Measurements from ENCODE around the gene EPGN.

Gene EPGN

GRCh38 chr4:74319470-74319869, 11.2 kb downstream of the EPGN start:
- peaks cover 3% of the 10 kb centered on the region for H3K4me1 Mint-ChIP-seq (ENCODE audit: low read depth)
- H3K27me3 Mint-ChIP-seq: no peaks in the 10 kb centered on the region
- no peak overlapping the region for H3K4me3 Mint-ChIP-seq
- no peaks in the 10 kb centered on the region for H3K9me3 Mint-ChIP-seq (ENCODE audit: low read depth)
- H3K36me3 Mint-ChIP-seq: no peaks in the 10 kb centered on the region
- H3K27ac Mint-ChIP-seq: no peak overlapping the region

- no peaks in the 10 kb centered on the region for H3K9me3 Mint-ChIP-seq (ENCODE audit: low read depth)
- peaks cover 3% of the 10 kb centered on the region for H3K4me1 Mint-ChIP-seq (ENCODE audit: low read depth)
- H3K27me3 Mint-ChIP-seq: no peaks in the 10 kb centered on the region
- H3K27ac Mint-ChIP-seq: no peak overlapping the region
- H3K4me3 Mint-ChIP-seq: no peak overlapping the region
- no peaks in the 10 kb centered on the region for H3K36me3 Mint-ChIP-seq
Observed at GRCh38 chr4:74320559-74321118, 12.4 kb downstream of the EPGN start.

- no peak overlapping the region for H3K4me3 Mint-ChIP-seq
- no peaks in the 10 kb centered on the region for H3K27me3 Mint-ChIP-seq
- H3K9me3 Mint-ChIP-seq (ENCODE audit: low read depth): no peaks in the 10 kb centered on the region
- no peaks in the 10 kb centered on the region for H3K36me3 Mint-ChIP-seq
- no peak overlapping the region for H3K27ac Mint-ChIP-seq
- H3K4me1 Mint-ChIP-seq (ENCODE audit: low read depth): peaks cover 3% of the 10 kb centered on the region
Observed at GRCh38 chr4:74322301-74322700, 14.0 kb downstream of the EPGN start.

- Mint-ChIP-seq H3K36me3 (no peaks in the 10 kb centered on the region), H3K9me3 (ENCODE audit: low read depth) (no peaks in the 10 kb centered on the region), H3K4me1 (ENCODE audit: low read depth) (peaks cover 3% of the 10 kb centered on the region)
Observed at GRCh38 chr4:74323663-74324062, 15.4 kb downstream of the EPGN start.

GRCh38 chr4:74324262-74324661, 16.0 kb downstream of the EPGN start:
- Mint-ChIP-seq H3K27ac (no peak overlapping the region), H3K9me3 (ENCODE audit: low read depth) (no peaks in the 10 kb centered on the region), H3K27me3 (peaks cover 4% of the 10 kb centered on the region), H3K4me1 (ENCODE audit: low read depth) (peaks cover 3% of the 10 kb centered on the region), H3K36me3 (no peaks in the 10 kb centered on the region), H3K4me3 (no peak overlapping the region)

More at GRCh38 chr4:74323663-74324062, 15.4 kb downstream of the EPGN start:
- Mint-ChIP-seq H3K27me3 (peaks cover 4% of the 10 kb centered on the region), H3K4me3 (no peak overlapping the region), H3K27ac (no peak overlapping the region)

- Mint-ChIP-seq H3K4me1 (ENCODE audit: low read depth) (no peaks in the 10 kb centered on the region), H3K27me3 (peaks cover 5% of the 10 kb centered on the region), H3K36me3 (no peaks in the 10 kb centered on the region), H3K27ac (no peak overlapping the region), H3K4me3 (no peak overlapping the region), H3K9me3 (ENCODE audit: low read depth) (no peaks in the 10 kb centered on the region)
Observed at GRCh38 chr4:74325886-74326285, 17.6 kb downstream of the EPGN start.

- H3K27me3 Mint-ChIP-seq: peaks cover 5% of the 10 kb centered on the region
- no peaks in the 10 kb centered on the region for H3K9me3 Mint-ChIP-seq (ENCODE audit: low read depth)
- H3K27ac Mint-ChIP-seq: no peak overlapping the region
- no peaks in the 10 kb centered on the region for H3K4me1 Mint-ChIP-seq (ENCODE audit: low read depth)
- no peaks in the 10 kb centered on the region for H3K36me3 Mint-ChIP-seq
- H3K4me3 Mint-ChIP-seq: no peak overlapping the region
Observed at GRCh38 chr4:74327762-74328161, 19.5 kb downstream of the EPGN start.

- Mint-ChIP-seq H3K36me3 (no peaks in the 10 kb centered on the region), H3K4me1 (ENCODE audit: low read depth) (no peaks in the 10 kb centered on the region), H3K27ac (no peak overlapping the region), H3K9me3 (ENCODE audit: low read depth) (no peaks in the 10 kb centered on the region), H3K27me3 (peaks cover 5% of the 10 kb centered on the region), H3K4me3 (no peak overlapping the region)
Observed at GRCh38 chr4:74328501-74328900, 20.2 kb downstream of the EPGN start.

GRCh38 chr4:74329307-74329706, 21.0 kb downstream of the EPGN start:
- no peaks in the 10 kb centered on the region for H3K4me1 Mint-ChIP-seq (ENCODE audit: low read depth)
- H3K9me3 Mint-ChIP-seq (ENCODE audit: low read depth): no peaks in the 10 kb centered on the region
- H3K27ac Mint-ChIP-seq: no peak overlapping the region
- peaks cover 5% of the 10 kb centered on the region for H3K27me3 Mint-ChIP-seq
- H3K4me3 Mint-ChIP-seq: no peak overlapping the region
- H3K36me3 Mint-ChIP-seq: no peaks in the 10 kb centered on the region

- no peaks in the 10 kb centered on the region for H3K4me1 Mint-ChIP-seq (ENCODE audit: low read depth)
- H3K27ac Mint-ChIP-seq: no peak overlapping the region
Observed at GRCh38 chr4:74330295-74330750, 22.1 kb downstream of the EPGN start.

GRCh38 chr4:74331252-74331651, 23.0 kb downstream of the EPGN start:
- Mint-ChIP-seq H3K27me3 (peaks cover 5% of the 10 kb centered on the region), H3K4me3 (no peak overlapping the region), H3K4me1 (ENCODE audit: low read depth) (no peaks in the 10 kb centered on the region), H3K9me3 (ENCODE audit: low read depth) (no peaks in the 10 kb centered on the region), H3K36me3 (no peaks in the 10 kb centered on the region), H3K27ac (no peak overlapping the region)

More at GRCh38 chr4:74330295-74330750, 22.1 kb downstream of the EPGN start:
- Mint-ChIP-seq H3K36me3 (no peaks in the 10 kb centered on the region), H3K9me3 (ENCODE audit: low read depth) (no peaks in the 10 kb centered on the region), H3K27me3 (peaks cover 5% of the 10 kb centered on the region), H3K4me3 (no peak overlapping the region)

GRCh38 chr4:74331944-74332343, 23.7 kb downstream of the EPGN start:
- H3K27me3 Mint-ChIP-seq: peaks cover 5% of the 10 kb centered on the region
- H3K9me3 Mint-ChIP-seq (ENCODE audit: low read depth): no peaks in the 10 kb centered on the region
- H3K4me3 Mint-ChIP-seq: no peak overlapping the region
- H3K4me1 Mint-ChIP-seq (ENCODE audit: low read depth): no peaks in the 10 kb centered on the region
- no peaks in the 10 kb centered on the region for H3K36me3 Mint-ChIP-seq
- H3K27ac Mint-ChIP-seq: no peak overlapping the region

GRCh38 chr4:74334636-74335035, 26.4 kb downstream of the EPGN start:
- no peak overlapping the region for H3K27ac Mint-ChIP-seq
- H3K36me3 Mint-ChIP-seq: no peaks in the 10 kb centered on the region
- H3K9me3 Mint-ChIP-seq (ENCODE audit: low read depth): no peaks in the 10 kb centered on the region
- H3K4me1 Mint-ChIP-seq (ENCODE audit: low read depth): no peaks in the 10 kb centered on the region
- H3K4me3 Mint-ChIP-seq: no peak overlapping the region
- peaks cover 3% of the 10 kb centered on the region for H3K27me3 Mint-ChIP-seq

GRCh38 chr4:74335341-74336021, 27.2 kb downstream of the EPGN start:
- Mint-ChIP-seq H3K36me3 (no peaks in the 10 kb centered on the region), H3K27me3 (peaks cover 2% of the 10 kb centered on the region), H3K9me3 (ENCODE audit: low read depth) (peaks cover 5% of the 10 kb centered on the region), H3K4me1 (ENCODE audit: low read depth) (no peaks in the 10 kb centered on the region), H3K4me3 (no peak overlapping the region), H3K27ac (no peak overlapping the region)

- peaks cover 3% of the 10 kb centered on the region for H3K36me3 Mint-ChIP-seq
- H3K27me3 Mint-ChIP-seq: peaks cover 2% of the 10 kb centered on the region
- no peaks in the 10 kb centered on the region for H3K4me1 Mint-ChIP-seq (ENCODE audit: low read depth)
- peaks cover 6% of the 10 kb centered on the region for H3K9me3 Mint-ChIP-seq (ENCODE audit: low read depth)
- no peak overlapping the region for H3K4me3 Mint-ChIP-seq
- no peak overlapping the region for H3K27ac Mint-ChIP-seq
Observed at GRCh38 chr4:74338792-74339333, 30.6 kb downstream of the EPGN start.
